Colonic mucosa (tissue), 4 donors: ENCODE results near the gene KDM4B. TPM values are rescaled to one million over a fixed set of nuclear protein-coding genes. Genes with fewer than 3 reads are reported as not detected.

Source experiments
- DNase-seq: peaks from one replicate; pipeline ENCODE4 v3.0.0-alpha.2; 2020
- H3K27ac ChIP-seq: fragments of 200-600 bp; one replicate; pipeline ENCODE4 v1.8.0; 2021
- H3K27me3 ChIP-seq: fragments of 200-600 bp; one replicate; pipeline ENCODE4 v1.8.0; 2021
- H3K36me3 ChIP-seq: fragments of 200-600 bp; one replicate; pipeline ENCODE4 v1.8.0; 2021
- H3K4me1 ChIP-seq: fragments of 200-600 bp; one replicate; pipeline ENCODE4 v1.8.0; 2021; ENCODE audit warnings: mild to moderate bottlenecking
- H3K4me3 ChIP-seq: fragments of 200-600 bp; one replicate; pipeline ENCODE4 v1.8.0; 2021
- H3K9ac ChIP-seq, 2 donors: one replicate each; pipeline ENCODE4 v1.7.0; 2013; ENCODE audit warnings: control low read depth in 2 of 2, low read depth in 2 of 2, low read length in 2 of 2
- H3K9me3 ChIP-seq: fragments of 200-600 bp; one replicate; pipeline ENCODE4 v1.8.0; 2021
- intact Hi-C: fragments of 100-400 bp; cut with DNase I; formaldehyde crosslinking; loops from one replicate; pipeline ENCODE4 v1.14.1; 2022
- total RNA-seq, 2 donors: library from RNA; stranded (reverse); fragmentation: NEBNext Ultra II Directional in 1 of 2; extraction: Animal tissue kit (Norgen Biotek cat#: 25700) in 1 of 2; gene quantifications; one replicate each; pipeline ENCODE4 v1.2.1, GENCODE V29; 2021
- TF ChIP-seq, protein P1 (sequence below): fragments of 200-600 bp; IDR thresholded peaks from one replicate; pipeline ENCODE4 v1.8.0; 2022; ENCODE audit warnings: antibody characterized with exemption, mild to moderate bottlenecking
- donor health status: healthy.
- donor health status: DM: no; HTN: no; CAD: no.
- donor health status: DM: no; HTN: no; CAD: no.

Gene KDM4B
- total RNA-seq, 2 donors from 2014 or later: 35.2 to 52.9 TPM

DNA sequence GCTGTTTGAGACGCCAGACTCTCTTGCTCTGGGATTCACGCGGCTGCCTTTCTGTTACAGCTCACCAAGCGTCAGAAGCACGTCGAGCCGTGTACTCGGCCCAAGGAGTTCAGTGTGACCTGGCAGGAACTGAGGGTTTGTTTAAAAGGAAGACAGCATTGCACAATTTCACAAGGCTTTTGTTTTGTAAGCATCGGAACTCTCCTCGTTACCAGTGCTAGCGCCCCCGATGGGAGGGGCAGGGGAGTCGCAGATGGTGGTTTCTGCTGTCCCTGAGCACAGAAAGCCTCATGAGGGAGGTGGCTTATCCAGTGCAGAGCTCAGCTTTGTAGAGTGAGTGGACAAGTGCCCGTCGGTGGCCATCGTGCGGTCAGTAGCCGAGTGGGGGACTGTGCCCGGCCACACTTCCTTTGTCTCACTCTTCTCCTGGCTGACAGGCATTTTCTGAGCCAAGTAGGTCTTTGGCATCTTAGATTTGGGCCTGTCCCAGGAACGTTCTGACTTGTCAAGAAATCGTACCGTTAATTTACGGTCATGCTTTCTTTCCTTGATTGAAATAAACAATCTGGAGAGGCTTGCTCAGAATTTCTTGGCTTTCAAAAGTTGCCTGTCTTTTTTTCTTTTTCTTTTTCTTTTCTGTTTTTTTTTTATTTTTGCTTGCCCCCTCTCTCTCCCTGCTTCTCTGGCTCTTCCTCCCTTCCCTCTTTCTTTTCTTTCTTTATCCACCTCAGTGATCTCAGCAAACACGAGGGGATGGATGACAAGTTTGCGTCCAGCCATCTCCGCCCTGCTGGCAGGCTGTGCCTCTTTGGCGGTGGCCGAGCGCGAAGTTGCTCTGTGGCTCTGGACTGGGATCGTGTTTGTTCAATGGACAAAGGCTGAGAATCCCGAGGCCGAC, 7.7 kb downstream of the KDM4B start:
- DNase-seq: peak; percentile 45
- Histone ChIP-seq H3K4me1 (peaks cover 5% of the 10 kb centered on the region), H3K9me3 (no peaks in the 10 kb centered on the region), H3K36me3 (no peaks in the 10 kb centered on the region), H3K27ac (peak overlapping the region; percentile 23), H3K27me3 (no peaks in the 10 kb centered on the region), H3K9ac (no peak overlapping the region), H3K4me3 (no peak overlapping the region)
- intact Hi-C loops: no loop called here
- TF ChIP-seq, protein P1, sequence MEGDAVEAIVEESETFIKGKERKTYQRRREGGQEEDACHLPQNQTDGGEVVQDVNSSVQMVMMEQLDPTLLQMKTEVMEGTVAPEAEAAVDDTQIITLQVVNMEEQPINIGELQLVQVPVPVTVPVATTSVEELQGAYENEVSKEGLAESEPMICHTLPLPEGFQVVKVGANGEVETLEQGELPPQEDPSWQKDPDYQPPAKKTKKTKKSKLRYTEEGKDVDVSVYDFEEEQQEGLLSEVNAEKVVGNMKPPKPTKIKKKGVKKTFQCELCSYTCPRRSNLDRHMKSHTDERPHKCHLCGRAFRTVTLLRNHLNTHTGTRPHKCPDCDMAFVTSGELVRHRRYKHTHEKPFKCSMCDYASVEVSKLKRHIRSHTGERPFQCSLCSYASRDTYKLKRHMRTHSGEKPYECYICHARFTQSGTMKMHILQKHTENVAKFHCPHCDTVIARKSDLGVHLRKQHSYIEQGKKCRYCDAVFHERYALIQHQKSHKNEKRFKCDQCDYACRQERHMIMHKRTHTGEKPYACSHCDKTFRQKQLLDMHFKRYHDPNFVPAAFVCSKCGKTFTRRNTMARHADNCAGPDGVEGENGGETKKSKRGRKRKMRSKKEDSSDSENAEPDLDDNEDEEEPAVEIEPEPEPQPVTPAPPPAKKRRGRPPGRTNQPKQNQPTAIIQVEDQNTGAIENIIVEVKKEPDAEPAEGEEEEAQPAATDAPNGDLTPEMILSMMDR: no peak

DNA sequence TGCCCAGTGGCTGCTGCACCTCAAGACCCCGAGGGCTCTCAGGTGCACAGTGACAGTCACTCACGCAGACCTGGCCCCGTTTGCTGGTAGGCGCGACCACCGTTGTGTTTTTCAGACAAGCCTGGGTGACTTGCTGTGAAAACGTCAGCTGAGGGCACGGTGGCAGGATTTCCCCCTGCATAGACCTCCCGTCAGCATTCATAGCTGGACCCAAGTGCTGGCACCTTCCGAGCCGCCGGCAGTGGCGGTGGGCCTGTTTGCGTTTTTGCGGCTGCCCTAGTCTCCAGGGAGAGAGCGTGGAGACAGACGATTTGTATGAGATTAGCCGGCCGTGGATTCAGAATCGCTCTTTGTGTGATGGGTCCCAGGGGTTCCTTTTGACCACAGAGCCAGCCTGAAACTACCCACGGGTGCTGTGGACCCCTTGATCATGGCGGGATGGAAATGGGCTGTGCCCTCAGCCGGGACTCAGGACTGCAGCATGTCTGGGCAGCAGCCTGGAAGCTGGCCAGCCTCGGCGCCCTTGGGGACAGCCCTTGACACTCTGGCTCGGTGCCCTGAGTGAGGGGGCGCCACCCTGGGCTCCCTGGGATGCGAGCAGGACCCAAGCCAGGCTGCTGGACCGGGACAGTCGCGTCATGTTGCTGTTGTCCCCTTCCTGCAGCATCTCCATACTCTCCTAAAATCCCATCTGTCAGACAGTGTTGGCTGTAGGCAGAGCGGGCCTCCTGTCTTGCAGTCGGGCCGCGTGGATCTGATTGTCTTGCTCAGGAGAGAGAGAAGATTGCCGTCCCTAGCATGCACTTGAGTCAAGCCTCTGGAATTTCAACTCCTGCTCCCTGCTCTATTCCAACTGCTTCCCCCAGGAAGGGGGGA, 8.6 kb downstream of the KDM4B start:
- no peaks in the 10 kb centered on the region for H3K36me3 ChIP-seq
- no peak overlapping the region for H3K4me3 ChIP-seq
- H3K27me3 ChIP-seq: no peaks in the 10 kb centered on the region
- H3K4me1 ChIP-seq: no peaks in the 10 kb centered on the region
- H3K9ac ChIP-seq: peak overlapping the region in 1 of 2 donors; percentile 27
- DNase-seq: no peak
- TF ChIP-seq, protein P1: no peak
- no peaks in the 10 kb centered on the region for H3K9me3 ChIP-seq
- intact Hi-C loops: no loop called here
- H3K27ac ChIP-seq: no peak overlapping the region

DNA sequence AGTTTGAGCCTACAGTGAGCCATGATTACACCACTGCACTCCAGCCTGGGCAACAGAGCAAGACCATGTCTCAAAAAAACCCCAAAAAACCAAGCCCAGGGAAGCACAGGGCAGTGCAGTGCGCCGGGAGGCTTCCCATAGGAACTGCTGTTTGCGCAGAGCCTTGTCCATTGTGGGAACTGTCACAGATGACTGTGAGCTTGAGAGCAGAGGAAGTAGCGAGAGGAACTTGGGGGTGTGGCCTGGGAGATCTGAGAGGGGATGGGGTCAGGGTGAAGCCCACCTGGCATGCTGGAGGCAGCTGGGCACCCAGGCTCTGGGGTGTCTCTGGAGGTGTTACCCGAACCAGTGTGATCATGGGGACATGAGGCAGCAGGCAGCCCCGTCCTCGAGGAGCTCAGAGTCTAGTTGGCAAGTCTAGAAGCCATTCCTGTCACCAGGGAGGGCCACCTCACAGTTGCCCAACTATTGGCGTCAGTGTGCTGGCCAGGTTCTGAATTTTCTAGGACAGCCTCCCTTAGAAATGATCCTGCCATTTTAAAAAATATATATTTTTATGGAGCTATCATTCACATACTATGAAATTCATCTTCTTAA, 10.4 kb downstream of the KDM4B start:
- no peaks in the 10 kb centered on the region for H3K4me1 ChIP-seq
- intact Hi-C loops: no loop called here
- H3K36me3 ChIP-seq: no peaks in the 10 kb centered on the region
- no peak overlapping the region for H3K4me3 ChIP-seq
- DNase-seq: no peak
- no peak overlapping the region for H3K9ac ChIP-seq
- TF ChIP-seq, protein P1: no peak
- no peaks in the 10 kb centered on the region for H3K9me3 ChIP-seq
- no peak overlapping the region for H3K27ac ChIP-seq
- no peaks in the 10 kb centered on the region for H3K27me3 ChIP-seq

DNA sequence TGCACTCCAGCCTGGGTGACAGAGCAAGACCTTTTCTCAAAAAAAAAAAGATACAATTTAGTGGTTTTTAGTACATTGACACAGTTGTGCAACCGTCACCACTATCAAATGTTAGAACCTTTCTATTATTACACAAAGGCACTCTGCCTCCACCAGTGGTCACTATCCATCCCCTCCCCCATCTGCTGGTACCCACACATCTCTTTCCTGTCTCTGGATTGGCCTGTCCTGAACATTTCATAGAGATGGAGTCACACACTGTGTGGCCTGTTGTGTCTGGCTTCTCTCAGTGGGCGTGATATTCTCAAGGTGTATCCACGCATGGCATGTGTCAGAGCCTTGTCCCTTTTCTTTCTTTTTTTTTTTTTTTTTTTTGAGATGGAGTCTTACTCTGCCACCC, 11.2 kb downstream of the KDM4B start:
- no peak overlapping the region for H3K27ac ChIP-seq
- no peaks in the 10 kb centered on the region for H3K9me3 ChIP-seq
- no peak for DNase-seq
- intact Hi-C loops: no loop called here
- H3K9ac ChIP-seq: no peak overlapping the region
- H3K27me3 ChIP-seq: no peaks in the 10 kb centered on the region
- TF ChIP-seq, protein P1: no peak
- H3K36me3 ChIP-seq: no peaks in the 10 kb centered on the region
- H3K4me3 ChIP-seq: no peak overlapping the region
- H3K4me1 ChIP-seq: no peaks in the 10 kb centered on the region
